ENCODE data around the gene ADCY6. TPM values are rescaled to one million over a fixed set of nuclear protein-coding genes. Genes with fewer than 3 reads are reported as not detected.

Gene ADCY6
- total RNA-seq, 1 donor from 2014 or later = 69.2 TPM

DNA sequence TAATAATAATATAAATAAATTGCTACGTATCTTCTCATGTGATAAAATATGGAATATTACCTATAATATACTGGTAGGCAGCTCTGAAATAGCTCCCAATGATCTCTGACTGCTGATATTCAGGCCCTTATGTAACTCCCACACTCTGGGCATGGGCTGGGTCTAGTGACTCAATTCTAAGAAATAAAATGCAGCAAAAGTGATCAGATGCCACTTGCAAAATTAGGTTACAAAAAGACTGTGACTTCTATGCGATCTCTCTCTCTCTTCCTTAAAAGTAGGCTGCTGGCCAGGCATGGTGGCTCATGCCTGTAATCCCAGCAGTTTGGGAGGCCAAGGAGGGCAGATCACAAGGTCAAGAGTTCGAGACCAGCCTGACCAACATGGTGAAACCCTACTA is 19.1 kb upstream of the ADCY6 start:
- H3K36me3 Mint-ChIP-seq = no peaks in the 10 kb centered on the region
- no peak overlapping the region for H3K27ac Mint-ChIP-seq
- no peaks in the 10 kb centered on the region for H3K9me3 Mint-ChIP-seq

GRCh38 chr12:48803675-48804074 is 14.8 kb upstream of the ADCY6 start:
- Mint-ChIP-seq H3K27me3 (ENCODE audit: low read depth) (no peaks in the 10 kb centered on the region), H3K36me3 (no peaks in the 10 kb centered on the region), H3K4me3 (no peak overlapping the region), H3K4me1 (no peaks in the 10 kb centered on the region), H3K27ac (no peak overlapping the region), H3K9me3 (no peaks in the 10 kb centered on the region)
- no peak for DNase-seq (ENCODE audit: low spot score in 2 of 2, unreplicated experiment in 2 of 2)
- no peak for TF ChIP-seq CTCF (IDR thresholded peaks at IDR 0.05; ENCODE audit: unreplicated experiment)

More for the DNA sequence above, 19.1 kb upstream of the ADCY6 start:
- Mint-ChIP-seq H3K4me3 (no peak overlapping the region), H3K4me1 (peaks cover 16% of the 10 kb centered on the region), H3K27me3 (ENCODE audit: low read depth) (no peaks in the 10 kb centered on the region)
- DNase-seq (ENCODE audit: low spot score in 2 of 2, unreplicated experiment in 2 of 2) = no peak
- no peak for TF ChIP-seq CTCF (IDR thresholded peaks at IDR 0.05; ENCODE audit: unreplicated experiment)

GRCh38 chr12:48800971-48801370 is 12.1 kb upstream of the ADCY6 start:
- no peak for DNase-seq (ENCODE audit: low spot score in 2 of 2, unreplicated experiment in 2 of 2)
- Mint-ChIP-seq H3K36me3 (no peaks in the 10 kb centered on the region), H3K4me1 (peaks cover under 1% of the 10 kb centered on the region), H3K4me3 (no peak overlapping the region), H3K27me3 (ENCODE audit: low read depth) (no peaks in the 10 kb centered on the region), H3K9me3 (no peaks in the 10 kb centered on the region), H3K27ac (no peak overlapping the region)
- TF ChIP-seq CTCF (IDR thresholded peaks at IDR 0.05; ENCODE audit: unreplicated experiment) = no peak

GRCh38 chr12:48800457-48800856 is 11.6 kb upstream of the ADCY6 start:
- Mint-ChIP-seq H3K4me3 (no peak overlapping the region), H3K27me3 (ENCODE audit: low read depth) (no peaks in the 10 kb centered on the region), H3K36me3 (no peaks in the 10 kb centered on the region), H3K4me1 (peaks cover 5% of the 10 kb centered on the region), H3K27ac (no peak overlapping the region), H3K9me3 (no peaks in the 10 kb centered on the region)
- DNase-seq (ENCODE audit: low spot score in 2 of 2, unreplicated experiment in 2 of 2) = no peak
- TF ChIP-seq CTCF (IDR thresholded peaks at IDR 0.05; ENCODE audit: unreplicated experiment) = no peak

DNA sequence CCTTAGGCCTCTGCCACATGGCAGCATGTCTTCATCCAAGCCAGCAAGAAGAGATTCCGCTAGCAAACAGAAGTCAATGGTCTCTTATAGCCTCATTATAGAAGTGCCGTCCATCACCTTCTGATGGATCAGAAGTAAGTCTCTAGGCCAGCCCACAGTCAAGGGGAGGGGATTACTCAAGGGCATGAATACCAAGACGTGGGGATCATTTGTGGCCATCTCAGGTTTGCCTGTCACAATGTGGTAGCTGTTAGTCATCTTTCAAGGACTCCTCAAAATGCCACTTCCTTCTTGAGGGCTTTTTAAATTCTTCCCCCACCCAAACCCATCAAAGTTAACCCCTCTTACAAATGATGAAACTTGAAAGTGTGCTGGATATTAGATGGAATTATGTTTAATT is 8.1 kb upstream of the ADCY6 start:
- Mint-ChIP-seq H3K9me3 (no peaks in the 10 kb centered on the region), H3K36me3 (no peaks in the 10 kb centered on the region), H3K27me3 (ENCODE audit: low read depth) (no peaks in the 10 kb centered on the region), H3K27ac (no peak overlapping the region), H3K4me1 (peaks cover 13% of the 10 kb centered on the region), H3K4me3 (no peak overlapping the region)
- no peak for TF ChIP-seq CTCF (IDR thresholded peaks at IDR 0.05; ENCODE audit: unreplicated experiment)
- DNase-seq (ENCODE audit: low spot score in 2 of 2, unreplicated experiment in 2 of 2) = no peak
